GM12878 (cell line): ENCODE data around the gene STAC2. TPM values are rescaled to one million over a fixed set of nuclear protein-coding genes. Genes with fewer than 3 reads are reported as not detected.

Experiments used
- polyA plus RNA-seq, 11 experiments: library from polyadenylated mRNA; depleted of rRNA in 4 of 11; unstranded in 6 of 11; stranded (reverse) in 5 of 11; fragments of >200 nt; fragmentation: Nextera tagmentation in 4 of 11; fragmentation: Illumina TruSeq in 1 of 11; extraction: Ambion mirVana in 4 of 11; extraction: Trizol in 1 of 11; gene quantifications; 1 replicate in 1 of 11; 2 replicates in 10 of 11; pipeline versions ENCODE4 v1.2.1 to v1.2.3, GENCODE V29; 2011 to 2016; ENCODE audit warnings: inconsistent platforms in 2 of 11, missing spikeins in 2 of 11, low read depth in 1 of 11
- total RNA-seq, 4 experiments: library from RNA; depleted of rRNA in 3 of 4; stranded (reverse); fragments of >200 nt in 3 of 4; fragmentation: Illumina TruSeq in 1 of 4; extraction: Trizol in 1 of 4; gene quantifications; 2 replicates each; pipeline versions ENCODE4 v1.2.1 to v1.2.3, GENCODE V29; 2013 to 2021

STAC2 gene
- total and polyA plus RNA-seq, 10 of the 15 experiments (the other 5 are each of a cell fraction or from before 2014, with no cell fraction given) = 0.04 TPM; not detected in 9

Other genes starting within 250 kb of the STAC2 start
- not detected in 2 replicates for gene PLXDC1, start 74.3 kb downstream of the STAC2 start, total RNA-seq (2014; rRNA removed)
- not detected in 2 replicates for gene PLXDC1, start 74.3 kb downstream of the STAC2 start, total RNA-seq (2014; rRNA removed; fragmentation: Illumina TruSeq; extraction: Trizol)
- gene PLXDC1, start 74.3 kb downstream of the STAC2 start, total RNA-seq (2021) = not detected in 2 replicates
- gene PLXDC1, start 74.3 kb downstream of the STAC2 start, polyA plus RNA-seq (2011; rRNA removed) = 0.16 and 0.22 TPM in 2 replicates
- 0.03 TPM in 1 of 2 replicates, not detected in the other for gene PLXDC1, start 74.3 kb downstream of the STAC2 start, polyA plus RNA-seq (2014; fragmentation: Illumina TruSeq; extraction: Trizol)
- not detected for gene PLXDC1, start 74.3 kb downstream of the STAC2 start, polyA plus RNA-seq (2014; fragmentation: Nextera tagmentation; extraction: Ambion mirVana)
- not detected in 2 replicates for gene PLXDC1, start 74.3 kb downstream of the STAC2 start, polyA plus RNA-seq (2014; rRNA removed)
- gene PLXDC1, start 74.3 kb downstream of the STAC2 start, polyA plus RNA-seq (2016; fragmentation: Nextera tagmentation; extraction: Ambion mirVana) = under 1 TPM in 1 of 2 experiments, not detected in 1; 0.30 TPM
- not detected in 2 replicates for gene ARL5C, start 59.8 kb downstream of the STAC2 start, total RNA-seq (2014; rRNA removed)
- not detected in 2 replicates for gene ARL5C, start 59.8 kb downstream of the STAC2 start, total RNA-seq (2014; rRNA removed; fragmentation: Illumina TruSeq; extraction: Trizol)
- gene ARL5C, start 59.8 kb downstream of the STAC2 start, total RNA-seq (2021) = not detected in 2 replicates
- gene ARL5C, start 59.8 kb downstream of the STAC2 start, polyA plus RNA-seq (2011; rRNA removed) = not detected in 2 replicates
- gene ARL5C, start 59.8 kb downstream of the STAC2 start, polyA plus RNA-seq (2014; fragmentation: Illumina TruSeq; extraction: Trizol) = not detected in 2 replicates
- not detected for gene ARL5C, start 59.8 kb downstream of the STAC2 start, polyA plus RNA-seq (2014; fragmentation: Nextera tagmentation; extraction: Ambion mirVana)
- gene ARL5C, start 59.8 kb downstream of the STAC2 start, polyA plus RNA-seq (2014; rRNA removed) = not detected in 2 replicates
- gene ARL5C, start 59.8 kb downstream of the STAC2 start, polyA plus RNA-seq (2016; fragmentation: Nextera tagmentation; extraction: Ambion mirVana) = not detected
- gene CACNB1, start 28.3 kb downstream of the STAC2 start, total RNA-seq (2014; rRNA removed) = 6.2 and 8.7 TPM in 2 replicates
- gene CACNB1, start 28.3 kb downstream of the STAC2 start, total RNA-seq (2014; rRNA removed; fragmentation: Illumina TruSeq; extraction: Trizol) = 2.3 and 4.3 TPM in 2 replicates
- 10.1 and 15.6 TPM in 2 replicates for gene CACNB1, start 28.3 kb downstream of the STAC2 start, total RNA-seq (2021)
- 3.6 and 8.0 TPM in 2 replicates for gene CACNB1, start 28.3 kb downstream of the STAC2 start, polyA plus RNA-seq (2011; rRNA removed)
- gene CACNB1, start 28.3 kb downstream of the STAC2 start, polyA plus RNA-seq (2014; fragmentation: Illumina TruSeq; extraction: Trizol) = 3.8 and 6.3 TPM in 2 replicates
- gene CACNB1, start 28.3 kb downstream of the STAC2 start, polyA plus RNA-seq (2014; fragmentation: Nextera tagmentation; extraction: Ambion mirVana) = under 1 TPM; 0.06 to 0.18 TPM
- gene CACNB1, start 28.3 kb downstream of the STAC2 start, polyA plus RNA-seq (2014; rRNA removed) = 12.6 and 14.1 TPM in 2 replicates
- gene CACNB1, start 28.3 kb downstream of the STAC2 start, polyA plus RNA-seq (2016; fragmentation: Nextera tagmentation; extraction: Ambion mirVana) = 1 to 10 TPM; 4.7 to 6.5 TPM
- 3,345 and 3,660 TPM in 2 replicates for gene RPL19, start 25.7 kb downstream of the STAC2 start, total RNA-seq (2014; rRNA removed)
- 4,424 and 4,557 TPM in 2 replicates for gene RPL19, start 25.7 kb downstream of the STAC2 start, total RNA-seq (2014; rRNA removed; fragmentation: Illumina TruSeq; extraction: Trizol)
- 2,884 and 2,984 TPM in 2 replicates for gene RPL19, start 25.7 kb downstream of the STAC2 start, total RNA-seq (2021)
- 2,325 and 2,496 TPM in 2 replicates for gene RPL19, start 25.7 kb downstream of the STAC2 start, polyA plus RNA-seq (2011; rRNA removed)
- gene RPL19, start 25.7 kb downstream of the STAC2 start, polyA plus RNA-seq (2014; fragmentation: Illumina TruSeq; extraction: Trizol) = 2,387 and 5,536 TPM in 2 replicates
- gene RPL19, start 25.7 kb downstream of the STAC2 start, polyA plus RNA-seq (2014; fragmentation: Nextera tagmentation; extraction: Ambion mirVana) = 1,000 to 10,000 TPM; 4,826 to 5,082 TPM
- gene RPL19, start 25.7 kb downstream of the STAC2 start, polyA plus RNA-seq (2014; rRNA removed) = 4,304 and 4,328 TPM in 2 replicates
- gene RPL19, start 25.7 kb downstream of the STAC2 start, polyA plus RNA-seq (2016; fragmentation: Nextera tagmentation; extraction: Ambion mirVana) = 1,000 to 10,000 TPM; 1,862 to 1,965 TPM
- gene FBXL20, start 175.7 kb upstream of the STAC2 start, total RNA-seq (2014; rRNA removed) = 4.2 and 4.3 TPM in 2 replicates
- 4.6 and 4.9 TPM in 2 replicates for gene FBXL20, start 175.7 kb upstream of the STAC2 start, total RNA-seq (2014; rRNA removed; fragmentation: Illumina TruSeq; extraction: Trizol)
- 8.3 and 9.5 TPM in 2 replicates for gene FBXL20, start 175.7 kb upstream of the STAC2 start, total RNA-seq (2021)
- 5.6 and 6.1 TPM in 2 replicates for gene FBXL20, start 175.7 kb upstream of the STAC2 start, polyA plus RNA-seq (2011; rRNA removed)
- 3.6 and 4.9 TPM in 2 replicates for gene FBXL20, start 175.7 kb upstream of the STAC2 start, polyA plus RNA-seq (2014; fragmentation: Illumina TruSeq; extraction: Trizol)
- 1 to 10 TPM; 1.2 TPM for gene FBXL20, start 175.7 kb upstream of the STAC2 start, polyA plus RNA-seq (2014; fragmentation: Nextera tagmentation; extraction: Ambion mirVana)
- 3.5 and 3.8 TPM in 2 replicates for gene FBXL20, start 175.7 kb upstream of the STAC2 start, polyA plus RNA-seq (2014; rRNA removed)
- gene FBXL20, start 175.7 kb upstream of the STAC2 start, polyA plus RNA-seq (2016; fragmentation: Nextera tagmentation; extraction: Ambion mirVana) = 1 to 10 TPM; 5.3 to 5.4 TPM
- 27.2 and 28.1 TPM in 2 replicates for gene MED1, start 225.3 kb upstream of the STAC2 start, total RNA-seq (2014; rRNA removed)
- 33.0 and 34.9 TPM in 2 replicates for gene MED1, start 225.3 kb upstream of the STAC2 start, total RNA-seq (2014; rRNA removed; fragmentation: Illumina TruSeq; extraction: Trizol)
- gene MED1, start 225.3 kb upstream of the STAC2 start, total RNA-seq (2021) = 40.2 and 41.2 TPM in 2 replicates
- gene MED1, start 225.3 kb upstream of the STAC2 start, polyA plus RNA-seq (2011; rRNA removed) = 42.0 and 45.4 TPM in 2 replicates
- gene MED1, start 225.3 kb upstream of the STAC2 start, polyA plus RNA-seq (2014; fragmentation: Illumina TruSeq; extraction: Trizol) = 50.1 and 58.0 TPM in 2 replicates
- gene MED1, start 225.3 kb upstream of the STAC2 start, polyA plus RNA-seq (2014; fragmentation: Nextera tagmentation; extraction: Ambion mirVana) = 10 to 100 TPM in 1 of 2 experiments, 1 to 10 TPM in 1; 8.7 to 10.8 TPM
- 27.4 and 32.1 TPM in 2 replicates for gene MED1, start 225.3 kb upstream of the STAC2 start, polyA plus RNA-seq (2014; rRNA removed)
- 10 to 100 TPM; 22.8 to 25.4 TPM for gene MED1, start 225.3 kb upstream of the STAC2 start, polyA plus RNA-seq (2016; fragmentation: Nextera tagmentation; extraction: Ambion mirVana)
- gene CDK12, start 235.5 kb upstream of the STAC2 start, total RNA-seq (2014; rRNA removed) = 33.3 and 44.8 TPM in 2 replicates
- 32.0 and 33.5 TPM in 2 replicates for gene CDK12, start 235.5 kb upstream of the STAC2 start, total RNA-seq (2014; rRNA removed; fragmentation: Illumina TruSeq; extraction: Trizol)
- gene CDK12, start 235.5 kb upstream of the STAC2 start, total RNA-seq (2021) = 53.2 and 55.1 TPM in 2 replicates
- gene CDK12, start 235.5 kb upstream of the STAC2 start, polyA plus RNA-seq (2011; rRNA removed) = 32.9 and 39.0 TPM in 2 replicates
- gene CDK12, start 235.5 kb upstream of the STAC2 start, polyA plus RNA-seq (2014; fragmentation: Illumina TruSeq; extraction: Trizol) = 47.7 and 49.1 TPM in 2 replicates
- gene CDK12, start 235.5 kb upstream of the STAC2 start, polyA plus RNA-seq (2014; fragmentation: Nextera tagmentation; extraction: Ambion mirVana) = 1 to 10 TPM; 3.2 to 3.4 TPM
- gene CDK12, start 235.5 kb upstream of the STAC2 start, polyA plus RNA-seq (2014; rRNA removed) = 31.9 and 33.4 TPM in 2 replicates
- gene CDK12, start 235.5 kb upstream of the STAC2 start, polyA plus RNA-seq (2016; fragmentation: Nextera tagmentation; extraction: Ambion mirVana) = 10 to 100 TPM; 16.5 to 16.6 TPM